Activated CD8-positive, alpha-beta T cell treated with anti-CD3 and anti-CD28 coated beads, Interleukin-2, amount 10 ng/mL, durations not matched to agents 7 days and 5 days (primary cell): Measurements from ENCODE around the gene PRDM11. TPM values are rescaled to one million over a fixed set of nuclear protein-coding genes. Genes with fewer than 3 reads are reported as not detected.

ENCODE experiments used
- ATAC-seq: fragments of 150-1000 bp; cut with Tn5 transposase; one replicate; pipeline ENCODE4 v1.10.0; 2021; ENCODE audit warnings: moderate library complexity
- CTCF ChIA-PET: fragments of 350-600 bp; sonication (Branson Sonifier 250); formaldehyde crosslinking; loops from one replicate; lab custom pipeline; 2021; ENCODE audit warnings: antibody characterized with exemption; lab: Charles Lee
- POLR2A ChIA-PET: fragments of 350-600 bp; sonication (Branson Sonifier 250); formaldehyde crosslinking; loops from one replicate; lab custom pipeline; 2021; ENCODE audit warnings: antibody characterized with exemption; lab: Charles Lee
- DNase-seq: peaks from one replicate; pipeline ENCODE4 v3.0.0-alpha.2; 2020
- H3K27ac Mint-ChIP-seq: one replicate; pipeline ENCODE4 v1.8.0; 2021; ENCODE audit warnings: mild to moderate bottlenecking, mixed read lengths
- H3K27me3 Mint-ChIP-seq: one replicate; pipeline ENCODE4 v1.8.0; 2021; ENCODE audit warnings: low read depth, mixed read lengths
- H3K36me3 Mint-ChIP-seq: one replicate; pipeline ENCODE4 v1.8.0; 2021; ENCODE audit warnings: low read depth, mixed read lengths
- H3K4me1 Mint-ChIP-seq: one replicate; pipeline ENCODE4 v1.8.0; 2021; ENCODE audit warnings: low read depth, mixed read lengths
- H3K4me3 Mint-ChIP-seq: one replicate; pipeline ENCODE4 v1.8.0; 2021; ENCODE audit warnings: mild to moderate bottlenecking, mixed read lengths
- H3K9me3 Mint-ChIP-seq: one replicate; pipeline ENCODE4 v1.8.0; 2022; ENCODE audit warnings: mixed read lengths; ENCODE audit not compliant: insufficient read depth
- total RNA-seq, 2 experiments: library from RNA; stranded (reverse); gene quantifications; one replicate each; pipeline ENCODE4 v1.2.3, GENCODE V29; 2021

Gene PRDM11
- 1 to 10 TPM; 3.5 to 3.6 TPM for total RNA-seq

DNA sequence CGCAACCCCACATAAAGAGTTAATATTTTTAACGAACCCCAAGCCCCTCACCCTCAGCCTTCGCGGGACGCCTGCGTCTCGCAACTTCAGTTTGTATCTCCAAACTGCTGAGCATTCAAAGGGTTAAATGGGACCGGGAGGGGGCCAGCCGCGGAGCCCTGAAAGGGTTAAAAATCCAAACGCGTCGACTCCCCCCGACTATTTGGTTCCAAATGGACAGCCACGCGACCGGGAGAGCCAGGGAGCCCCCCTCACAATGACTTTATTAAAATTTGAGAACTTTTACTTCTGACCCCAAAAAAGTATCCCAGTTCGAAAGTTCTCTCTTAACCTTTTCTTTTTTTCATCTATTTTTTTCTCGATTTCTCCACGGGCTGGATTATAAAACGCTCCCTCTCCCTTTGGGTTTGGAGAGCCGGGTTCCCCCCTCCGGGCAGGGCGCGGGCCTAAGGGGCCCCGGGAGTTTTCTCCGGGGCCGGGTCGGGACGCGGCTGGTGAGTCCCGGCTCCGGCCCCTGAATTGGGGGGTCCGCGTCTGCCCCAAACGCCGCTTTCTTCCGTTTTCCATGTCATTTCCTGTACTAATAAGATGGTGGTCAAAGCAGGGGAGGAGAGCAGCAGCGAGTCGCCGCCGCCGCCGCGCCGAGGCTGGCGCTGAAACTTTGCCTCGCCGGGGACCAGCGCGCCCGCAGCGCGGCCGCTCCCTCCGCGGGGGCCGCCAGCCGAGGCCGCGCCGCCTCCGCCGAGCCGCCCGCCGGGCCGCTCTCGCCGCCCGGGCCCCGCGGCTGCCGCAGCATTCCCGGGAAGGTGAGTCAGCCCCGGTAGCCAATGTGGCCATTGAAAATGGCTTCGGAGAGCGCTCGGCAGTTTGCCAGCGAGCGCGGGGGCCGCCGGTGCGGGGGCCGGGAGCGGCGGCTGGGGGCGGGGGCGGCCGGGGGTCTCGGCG is at the start of gene PRDM11:
Gene PRDM11 (plus strand): TSS at position 568 of the 945 bp plus-strand sequence. CDS start 35,128 bp downstream, outside the sequence.
- POLR2A ChIA-PET, result interaction anchor here (0.7 kb wide), 1 partner anchor 209 kb away, joined by 3 read pairs; no protein-coding TSS in a partner anchor
- CTCF ChIA-PET, result no interaction called here
- H3K36me3 Mint-ChIP-seq, result no peaks in the 10 kb centered on the region
- peaks cover 27% of the 10 kb centered on the region for H3K4me1 Mint-ChIP-seq
- peak within 1 kb of the TSS; percentile 79 for H3K27ac Mint-ChIP-seq
- no peaks in the 10 kb centered on the region for H3K9me3 Mint-ChIP-seq
- peak; percentile 54 for DNase-seq
- H3K4me3 Mint-ChIP-seq, result peak within 1 kb of the TSS; percentile 79
- peaks cover 37% of the 10 kb centered on the region for H3K27me3 Mint-ChIP-seq
- peak; percentile 56 for ATAC-seq

DNA sequence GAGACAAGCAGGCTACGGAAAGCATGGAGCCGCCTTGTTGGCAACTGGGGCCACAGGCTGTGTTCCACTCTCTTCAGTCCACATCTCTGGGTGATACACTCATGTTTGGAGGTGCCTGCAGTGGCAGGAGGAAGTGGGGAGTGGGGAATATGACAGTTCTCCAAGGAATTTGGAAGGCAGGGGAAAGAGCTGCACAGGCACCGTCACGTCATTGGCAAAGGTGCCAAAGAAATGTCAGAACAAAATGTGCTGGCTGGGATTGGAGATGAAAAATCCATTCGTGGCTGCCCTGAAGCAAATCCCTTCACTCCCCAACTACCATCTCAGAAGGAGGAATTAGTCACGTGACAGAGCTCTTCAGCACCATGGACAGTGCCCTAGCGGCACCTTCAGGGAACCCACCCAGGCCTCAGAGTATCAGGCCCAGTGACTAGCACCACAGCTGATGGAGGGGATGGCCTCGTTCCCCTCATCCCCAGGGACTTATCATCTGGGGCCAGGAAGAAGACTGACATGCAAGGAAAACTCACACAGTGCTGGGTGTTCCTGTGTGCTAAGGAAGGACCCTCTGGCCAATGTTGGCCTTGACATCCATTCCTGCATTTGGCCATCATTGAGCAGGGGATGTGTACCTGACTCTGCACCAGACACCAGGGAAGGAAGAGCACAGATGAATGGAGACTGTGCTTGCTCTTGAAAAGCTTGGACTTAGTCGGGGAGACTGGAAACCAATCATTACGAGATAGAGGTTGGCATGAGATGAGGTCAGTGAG is 48.5 kb upstream of the PRDM11 start:
- ChIA-PET POLR2A (no interaction called here), CTCF (interaction anchor here (1.0 to 2.5 kb wide), 5 partner anchors 44 to 242 kb away, joined by 3 to 14 read pairs (median 4); no protein-coding TSS in a partner anchor)
- Mint-ChIP-seq H3K27ac (no peak overlapping the region), H3K27me3 (peaks cover 28% of the 10 kb centered on the region), H3K4me3 (no peak overlapping the region), H3K4me1 (peaks cover 20% of the 10 kb centered on the region), H3K36me3 (no peaks in the 10 kb centered on the region), H3K9me3 (no peaks in the 10 kb centered on the region)
- ATAC-seq, result no peak
- DNase-seq, result peak; percentile 70

DNA sequence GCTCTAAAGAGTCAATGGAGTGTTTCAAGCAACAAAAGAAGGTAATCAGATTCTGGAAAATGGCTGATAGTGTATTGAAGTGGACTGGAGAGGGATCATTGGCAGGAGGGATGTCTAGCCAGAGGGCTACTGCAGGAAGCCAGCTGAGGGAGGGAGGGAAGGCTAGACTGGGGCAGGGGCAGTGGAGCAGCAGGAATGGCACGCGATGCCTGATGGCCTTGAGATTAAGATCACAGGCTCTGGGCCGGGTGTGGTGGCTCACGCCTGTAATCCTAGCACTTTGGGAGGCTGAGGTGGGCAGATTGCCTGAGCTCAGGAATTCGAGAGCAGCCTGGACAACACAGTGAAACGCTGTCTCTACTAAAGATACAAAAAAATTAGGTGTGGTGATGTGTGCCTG is 47.5 kb upstream of the PRDM11 start:
- Mint-ChIP-seq H3K4me3 (no peak overlapping the region), H3K4me1 (peaks cover 13% of the 10 kb centered on the region), H3K36me3 (no peaks in the 10 kb centered on the region), H3K27me3 (peaks cover 24% of the 10 kb centered on the region), H3K27ac (no peak overlapping the region), H3K9me3 (no peaks in the 10 kb centered on the region)
- DNase-seq, result peak; percentile 13
- ChIA-PET CTCF (interaction anchor here (1.0 to 14.2 kb wide), 5 partner anchors 9 to 170 kb away, joined by 3 to 364 read pairs (median 4); no protein-coding TSS in a partner anchor), POLR2A (no interaction called here)
- ATAC-seq, result no peak

DNA sequence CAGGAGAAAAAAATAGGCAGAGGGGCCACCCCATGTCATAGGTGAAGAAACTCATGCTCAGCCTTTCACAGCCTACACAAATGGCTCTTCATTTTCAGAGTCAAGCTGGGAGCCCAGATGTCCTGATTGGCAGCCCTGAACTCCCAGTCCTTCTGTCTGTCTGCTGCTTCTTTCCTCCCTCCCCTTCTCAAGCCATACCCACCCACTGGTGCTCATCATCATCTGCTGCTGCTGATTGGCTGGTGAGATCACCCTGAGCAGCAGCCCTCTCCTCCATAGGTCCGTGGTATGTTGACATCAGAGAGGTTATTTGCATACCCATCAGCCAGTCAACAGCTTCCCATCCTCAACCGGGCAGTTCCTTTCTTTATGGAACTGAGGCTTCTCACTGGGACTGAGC is 46.1 kb upstream of the PRDM11 start:
- ATAC-seq (no peak), DNase-seq (peak; percentile 18)
- H3K4me3 Mint-ChIP-seq, result no peak overlapping the region
- CTCF ChIA-PET, result interaction anchor here (0.7 to 14.2 kb wide), 7 partner anchors 8 to 189 kb away, joined by 3 to 364 read pairs (median 5); no protein-coding TSS in a partner anchor
- peaks cover 27% of the 10 kb centered on the region for H3K27me3 Mint-ChIP-seq
- no peak overlapping the region for H3K27ac Mint-ChIP-seq
- H3K36me3 Mint-ChIP-seq, result no peaks in the 10 kb centered on the region
- H3K4me1 Mint-ChIP-seq, result peaks cover 11% of the 10 kb centered on the region
- POLR2A ChIA-PET, result interaction anchor here (1.1 kb wide), 1 partner anchor 20 kb away, joined by 4 read pairs; no protein-coding TSS in a partner anchor
- H3K9me3 Mint-ChIP-seq, result no peaks in the 10 kb centered on the region

DNA sequence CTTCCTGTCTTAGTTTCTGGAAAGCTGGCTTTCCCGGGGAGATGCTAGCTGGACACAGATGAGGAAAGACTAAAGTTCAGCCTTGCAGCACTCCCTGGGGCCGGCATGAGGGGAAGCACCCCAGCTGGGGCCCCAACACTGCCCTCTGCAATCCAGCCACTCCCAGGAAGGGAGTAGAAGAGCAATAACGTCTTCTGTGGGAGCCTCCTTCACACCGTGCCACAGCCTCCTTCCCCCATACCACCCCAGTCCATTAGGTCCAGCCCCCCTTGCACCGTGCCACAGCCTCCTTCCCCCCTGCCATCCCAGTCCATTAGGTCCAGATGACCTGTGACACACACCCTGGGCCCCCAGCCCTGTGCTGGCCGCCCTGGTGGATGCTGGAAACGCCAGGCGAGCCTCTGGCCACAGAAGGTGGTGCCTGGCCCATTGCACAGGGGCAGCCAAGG is 44.1 kb upstream of the PRDM11 start:
- ChIA-PET CTCF (interaction anchor here (0.7 to 14.2 kb wide), 24 partner anchors 7 to 191 kb away, joined by 3 to 364 read pairs (median 4); no protein-coding TSS in a partner anchor), POLR2A (interaction anchor here (0.7 to 2.6 kb wide), 5 partner anchors 22 to 271 kb away, joined by 3 to 13 read pairs (median 3); no protein-coding TSS in a partner anchor)
- Mint-ChIP-seq H3K36me3 (no peaks in the 10 kb centered on the region), H3K9me3 (no peaks in the 10 kb centered on the region), H3K4me1 (peaks cover 11% of the 10 kb centered on the region), H3K27me3 (peaks cover 27% of the 10 kb centered on the region), H3K27ac (peak overlapping the region; percentile 34), H3K4me3 (no peak overlapping the region)
- DNase-seq (no peak), ATAC-seq (no peak)

DNA sequence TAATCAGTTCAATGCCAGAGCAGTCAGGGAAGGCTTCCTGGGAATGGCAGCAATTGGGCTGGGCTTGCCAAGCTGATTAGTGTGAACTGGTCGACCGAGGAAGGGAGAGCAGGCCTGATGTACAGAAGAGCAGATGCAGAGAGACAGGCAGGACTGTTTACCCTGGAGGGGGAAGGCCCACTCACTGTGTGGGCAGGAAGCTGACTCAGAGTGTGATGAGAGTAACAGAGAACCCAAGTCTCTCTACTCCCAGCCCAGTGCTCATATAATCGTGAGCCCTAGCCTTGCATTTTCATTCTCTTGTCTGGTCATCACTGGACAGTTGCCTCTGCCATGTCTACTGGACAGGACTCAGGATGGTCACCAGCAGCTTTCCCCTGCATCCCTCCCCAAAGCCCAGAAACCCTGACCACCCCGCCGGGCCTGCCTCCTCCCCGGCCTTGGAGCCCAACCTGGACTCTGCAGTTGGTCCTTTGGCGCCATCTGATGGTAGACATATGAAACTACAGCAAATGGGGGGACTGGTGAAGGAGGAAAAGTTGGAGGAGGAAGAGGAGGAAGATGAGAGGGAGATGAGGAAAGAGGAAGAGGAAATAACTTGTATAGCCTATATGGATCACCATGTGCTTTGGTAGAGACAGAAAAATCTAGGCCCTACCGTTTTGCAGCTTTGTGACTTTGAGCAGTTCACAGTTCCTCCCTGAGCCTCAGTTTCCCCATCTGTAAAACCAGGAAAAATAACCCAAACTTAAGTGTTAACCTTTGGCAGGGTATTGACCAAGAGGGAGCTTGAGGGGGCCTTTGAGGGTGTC is 43.4 kb upstream of the PRDM11 start:
- no peaks in the 10 kb centered on the region for H3K36me3 Mint-ChIP-seq
- H3K4me3 Mint-ChIP-seq, result peak overlapping the region; percentile 62
- peak overlapping the region; percentile 84 for H3K27ac Mint-ChIP-seq
- H3K4me1 Mint-ChIP-seq, result peaks cover 11% of the 10 kb centered on the region
- no peaks in the 10 kb centered on the region for H3K9me3 Mint-ChIP-seq
- ATAC-seq (peak; percentile 96), DNase-seq (peak; percentile 74)
- POLR2A ChIA-PET, result interaction anchor here (0.7 to 2.6 kb wide), 6 partner anchors 23 to 271 kb away, joined by 3 to 13 read pairs (median 4); no protein-coding TSS in a partner anchor
- peaks cover 25% of the 10 kb centered on the region for H3K27me3 Mint-ChIP-seq
- CTCF ChIA-PET, result interaction anchor here (0.7 to 14.2 kb wide), 42 partner anchors 8 to 486 kb away, joined by 3 to 364 read pairs (median 4); partner anchors contain the start of gene TP53I11

DNA sequence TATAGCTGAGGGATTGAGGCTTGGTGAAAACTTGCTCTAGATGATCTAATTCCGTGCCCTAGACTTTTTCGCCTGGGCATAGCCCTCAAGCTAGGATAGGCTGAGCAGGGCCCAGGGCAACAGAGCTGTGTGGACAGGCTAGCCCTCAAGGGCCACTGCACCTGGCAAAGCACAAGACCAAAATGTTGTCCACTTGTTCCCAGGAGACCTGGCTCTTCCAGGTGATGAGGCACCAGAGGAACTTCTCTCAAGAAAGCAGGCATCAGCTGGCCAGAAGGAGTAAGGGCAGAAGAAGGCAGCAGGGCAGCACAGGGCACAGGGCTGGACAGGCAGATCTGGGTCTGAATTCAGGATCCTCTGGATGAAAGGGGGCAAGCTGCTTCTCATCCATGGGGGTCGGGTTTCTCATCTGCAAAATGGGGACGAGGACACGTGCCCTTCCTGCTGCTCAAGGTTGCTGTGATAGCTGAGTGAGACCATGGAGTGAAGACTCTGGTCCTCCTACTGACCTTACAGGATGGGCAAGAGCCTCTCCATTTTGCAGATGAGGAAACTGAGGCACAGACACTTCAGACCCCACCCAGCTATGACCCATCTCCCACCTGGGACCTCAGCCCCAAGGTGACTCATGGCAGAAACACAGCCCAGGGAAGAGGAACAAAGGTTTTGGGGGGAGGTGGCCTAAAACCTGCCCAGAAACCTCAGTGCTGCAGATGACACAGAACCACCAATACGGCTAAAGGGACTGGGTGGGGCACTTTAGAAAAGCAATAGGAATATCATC is 42.2 kb upstream of the PRDM11 start:
- POLR2A ChIA-PET, result interaction anchor here (1.3 to 2.6 kb wide), 3 partner anchors 163 to 168 kb away, joined by 3 to 13 read pairs (median 4); no protein-coding TSS in a partner anchor
- Mint-ChIP-seq H3K4me1 (peaks cover 11% of the 10 kb centered on the region), H3K27ac (no peak overlapping the region), H3K9me3 (no peaks in the 10 kb centered on the region), H3K4me3 (no peak overlapping the region), H3K27me3 (peaks cover 16% of the 10 kb centered on the region), H3K36me3 (no peaks in the 10 kb centered on the region)
- no peak for ATAC-seq
- CTCF ChIA-PET, result interaction anchor here (0.7 to 14.2 kb wide), 39 partner anchors 9 to 487 kb away, joined by 3 to 364 read pairs (median 4); partner anchors contain the start of gene TP53I11
- DNase-seq, result peak; percentile 19

DNA sequence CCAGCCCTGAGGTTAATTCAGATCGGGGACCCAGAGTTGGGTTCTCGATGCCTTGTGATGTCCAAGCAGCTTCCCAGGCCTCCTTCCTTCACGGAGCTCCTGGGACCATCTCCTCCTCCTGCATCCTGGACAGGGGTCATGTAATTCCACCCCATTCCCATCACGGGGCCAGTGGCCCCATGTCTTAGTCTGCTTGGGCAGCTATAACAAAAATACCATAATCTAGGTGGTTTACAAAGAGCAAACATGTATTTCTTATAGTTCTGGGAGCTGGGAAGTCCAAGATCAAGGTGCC is 41.7 kb upstream of the PRDM11 start:
- H3K27ac Mint-ChIP-seq, result no peak overlapping the region
- DNase-seq (peak; percentile 17), ATAC-seq (no peak)
- ChIA-PET CTCF (interaction anchor here (0.7 to 14.2 kb wide), 32 partner anchors 8 to 229 kb away, joined by 3 to 364 read pairs (median 5); partner anchors contain the start of gene TP53I11), POLR2A (interaction anchor here (1.3 kb wide), 1 partner anchor 164 kb away, joined by 3 read pairs; no protein-coding TSS in a partner anchor)
- peaks cover 11% of the 10 kb centered on the region for H3K4me1 Mint-ChIP-seq
- H3K9me3 Mint-ChIP-seq, result no peaks in the 10 kb centered on the region
- H3K27me3 Mint-ChIP-seq, result peaks cover 15% of the 10 kb centered on the region
- H3K36me3 Mint-ChIP-seq, result no peaks in the 10 kb centered on the region
- H3K4me3 Mint-ChIP-seq, result no peak overlapping the region

DNA sequence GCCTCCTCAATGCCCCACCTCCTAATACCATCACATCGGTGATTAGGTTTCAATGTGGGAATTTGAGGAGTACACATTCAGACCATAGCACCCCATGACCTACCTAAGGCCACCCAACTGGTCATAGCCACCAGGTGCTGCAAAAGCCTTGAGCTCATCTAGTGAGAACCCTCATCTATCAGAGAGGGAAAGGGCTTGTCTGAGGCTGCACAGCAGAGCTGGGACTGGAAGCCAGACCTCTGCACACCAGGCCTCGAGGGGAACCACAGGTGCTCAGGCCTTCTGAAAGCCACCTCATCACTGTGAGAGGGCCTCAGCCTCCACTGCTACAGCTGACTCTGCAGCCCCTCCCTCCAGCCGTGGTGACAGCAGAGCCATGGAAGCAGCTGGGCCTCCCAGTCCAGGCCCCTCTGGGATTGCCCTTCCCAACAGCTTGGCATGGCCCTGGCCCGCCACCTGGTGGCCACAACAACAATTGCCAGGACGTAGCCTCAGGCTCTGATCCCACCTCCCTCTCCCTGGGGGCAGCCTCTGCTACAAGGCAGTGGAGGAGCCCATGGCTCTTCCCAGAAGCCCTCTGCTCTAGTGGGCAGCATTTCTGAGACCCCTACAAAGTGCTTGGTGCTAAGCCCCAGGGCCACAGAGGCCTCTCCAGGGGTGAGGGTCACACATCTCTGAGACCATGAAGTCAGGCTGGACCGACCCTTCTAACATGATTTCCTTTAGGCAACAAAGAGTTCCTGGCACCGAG is 41.0 kb upstream of the PRDM11 start:
- CTCF ChIA-PET, result interaction anchor here (0.7 to 14.2 kb wide), 29 partner anchors 8 to 228 kb away, joined by 3 to 364 read pairs (median 5); partner anchors contain the start of gene TP53I11

More for the DNA sequence above, 41.0 kb upstream of the PRDM11 start:
- POLR2A ChIA-PET, result interaction anchor here (1.3 kb wide), 1 partner anchor 164 kb away, joined by 3 read pairs; no protein-coding TSS in a partner anchor
- no peaks in the 10 kb centered on the region for H3K9me3 Mint-ChIP-seq
- H3K4me3 Mint-ChIP-seq, result no peak overlapping the region
- peaks cover 12% of the 10 kb centered on the region for H3K27me3 Mint-ChIP-seq
- H3K36me3 Mint-ChIP-seq, result no peaks in the 10 kb centered on the region
- H3K27ac Mint-ChIP-seq, result no peak overlapping the region
- ATAC-seq (peak; percentile 53), DNase-seq (peak; percentile 66)
- H3K4me1 Mint-ChIP-seq, result peaks cover 11% of the 10 kb centered on the region
